AG09309 (cell line): Measurements from ENCODE around the gene RAET1E.
"Not testable (repeated sequence)": the region's sequence is repeated elsewhere in the genome, so short reads cannot be mapped to it uniquely, and the experiment has no call there.

Source experiments
- DNase-seq: peaks from one replicate; pipeline ENCODE4 v3.0.0-alpha.2; 2010; ENCODE audit warnings: low read depth
- H3K4me3 ChIP-seq: 2 replicates; pipeline ENCODE4 v1.5.1; 2011; ENCODE audit warnings: mild to moderate bottlenecking, low read depth, low read length, moderate library complexity; ENCODE audit not compliant: control insufficient read depth
- TF ChIP-seq, protein P1 (sequence below): IDR thresholded peaks from 2 replicates; pipeline ENCODE4 v1.5.1; 2011; ENCODE audit warnings: mild to moderate bottlenecking, low read depth, low read length, inconsistent platforms; ENCODE audit not compliant: insufficient read depth, control insufficient read depth; ENCODE audit errors: missing control alignments

RAET1E gene

DNA sequence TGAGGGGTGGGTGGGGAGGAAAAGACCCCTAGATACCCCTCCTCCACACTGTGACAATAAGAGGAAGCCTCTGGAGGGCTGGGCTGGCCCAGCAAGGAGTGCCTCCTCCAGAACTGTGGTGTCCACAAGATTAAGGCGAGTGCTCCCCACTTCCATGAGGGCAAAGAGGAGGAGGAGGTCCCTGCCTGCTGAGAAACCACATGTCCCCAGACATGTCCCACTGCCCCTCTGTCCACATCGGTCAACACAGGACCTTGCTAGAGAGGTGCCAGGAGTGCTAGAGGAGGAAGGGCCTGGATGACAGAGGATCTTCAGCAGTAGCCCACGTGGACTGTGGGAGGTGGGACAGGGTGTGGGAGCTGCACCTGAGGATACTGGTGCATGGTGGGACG is 21.9 kb upstream of the RAET1E start:
- no peak for DNase-seq
- TF ChIP-seq, protein P1, sequence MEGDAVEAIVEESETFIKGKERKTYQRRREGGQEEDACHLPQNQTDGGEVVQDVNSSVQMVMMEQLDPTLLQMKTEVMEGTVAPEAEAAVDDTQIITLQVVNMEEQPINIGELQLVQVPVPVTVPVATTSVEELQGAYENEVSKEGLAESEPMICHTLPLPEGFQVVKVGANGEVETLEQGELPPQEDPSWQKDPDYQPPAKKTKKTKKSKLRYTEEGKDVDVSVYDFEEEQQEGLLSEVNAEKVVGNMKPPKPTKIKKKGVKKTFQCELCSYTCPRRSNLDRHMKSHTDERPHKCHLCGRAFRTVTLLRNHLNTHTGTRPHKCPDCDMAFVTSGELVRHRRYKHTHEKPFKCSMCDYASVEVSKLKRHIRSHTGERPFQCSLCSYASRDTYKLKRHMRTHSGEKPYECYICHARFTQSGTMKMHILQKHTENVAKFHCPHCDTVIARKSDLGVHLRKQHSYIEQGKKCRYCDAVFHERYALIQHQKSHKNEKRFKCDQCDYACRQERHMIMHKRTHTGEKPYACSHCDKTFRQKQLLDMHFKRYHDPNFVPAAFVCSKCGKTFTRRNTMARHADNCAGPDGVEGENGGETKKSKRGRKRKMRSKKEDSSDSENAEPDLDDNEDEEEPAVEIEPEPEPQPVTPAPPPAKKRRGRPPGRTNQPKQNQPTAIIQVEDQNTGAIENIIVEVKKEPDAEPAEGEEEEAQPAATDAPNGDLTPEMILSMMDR = no peak
- no peak overlapping the region for H3K4me3 ChIP-seq

DNA sequence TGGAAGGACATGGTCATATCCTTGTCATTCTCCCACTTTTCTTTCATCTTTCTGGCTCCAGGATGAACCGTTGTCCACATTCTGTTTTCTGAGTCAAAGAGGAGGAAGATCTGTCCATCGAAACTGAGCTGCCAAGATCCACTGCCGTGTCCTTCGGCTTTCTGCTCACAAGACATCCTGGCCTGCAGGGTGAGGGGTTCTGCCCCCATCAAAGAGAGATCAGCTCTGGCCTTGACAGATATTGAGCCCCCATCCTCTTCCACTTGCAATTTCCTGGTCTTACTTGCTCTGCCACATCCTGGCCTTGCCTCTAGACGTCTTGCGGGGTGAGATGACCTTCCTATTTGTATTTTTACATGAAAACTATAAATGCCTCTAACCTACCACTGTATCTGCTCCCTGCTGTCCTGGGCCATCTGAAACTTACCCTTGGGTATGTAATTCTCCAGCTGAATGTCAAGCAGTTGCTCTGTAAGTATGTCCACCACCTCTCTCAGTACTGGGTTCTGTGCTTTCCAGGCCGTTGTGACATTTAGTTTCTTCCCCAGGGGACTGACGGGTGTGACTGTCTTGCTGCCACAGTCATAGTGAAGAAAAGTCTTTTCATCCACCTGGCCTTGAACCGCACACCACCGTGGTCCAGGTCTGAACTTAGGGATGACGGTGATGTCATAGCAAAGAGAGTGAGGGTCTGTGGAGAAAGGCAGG is 21.4 kb upstream of the RAET1E start:
- DNase-seq, H3K4me3 ChIP-seq: not testable (repeated sequence)

DNA sequence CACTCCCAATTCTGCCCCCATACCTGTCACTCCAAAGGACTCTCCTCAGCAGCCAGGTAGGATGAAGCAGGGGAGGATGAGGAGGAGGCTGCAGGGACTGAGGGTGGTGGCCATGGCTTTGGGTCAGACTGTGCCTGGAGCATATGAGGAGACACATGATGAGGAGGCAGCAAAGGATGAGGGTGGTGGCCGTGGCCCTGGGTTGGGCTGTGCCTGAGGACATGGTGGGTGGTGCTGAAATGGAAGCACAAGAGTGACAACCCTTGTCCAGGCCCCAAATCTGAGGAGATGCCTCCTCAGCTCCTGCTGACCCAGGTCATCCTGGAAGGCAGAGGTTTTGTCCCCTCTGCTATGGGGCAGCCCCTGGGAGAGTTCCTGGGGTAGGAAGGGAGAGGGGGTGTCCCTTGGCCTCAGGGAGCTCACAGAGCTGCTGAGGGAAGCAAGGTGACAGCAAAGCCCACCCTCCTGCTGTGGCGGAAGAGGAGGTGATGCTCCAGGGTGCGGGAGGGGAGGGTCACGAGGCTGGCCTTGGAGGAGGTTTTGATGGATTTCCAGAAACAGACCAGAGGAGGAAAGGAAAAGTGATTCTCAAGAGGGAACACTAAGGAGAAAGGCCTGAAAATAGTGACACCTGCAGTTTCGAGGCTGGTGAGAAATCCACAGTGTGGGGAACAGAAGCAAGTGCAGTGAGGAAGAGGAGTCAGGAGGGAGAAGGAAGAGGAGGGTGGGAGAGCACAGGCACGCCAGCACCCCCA is 20.4 kb upstream of the RAET1E start:
- DNase-seq = no peak
- TF ChIP-seq, protein P1 = no peak
- no peak overlapping the region for H3K4me3 ChIP-seq

DNA sequence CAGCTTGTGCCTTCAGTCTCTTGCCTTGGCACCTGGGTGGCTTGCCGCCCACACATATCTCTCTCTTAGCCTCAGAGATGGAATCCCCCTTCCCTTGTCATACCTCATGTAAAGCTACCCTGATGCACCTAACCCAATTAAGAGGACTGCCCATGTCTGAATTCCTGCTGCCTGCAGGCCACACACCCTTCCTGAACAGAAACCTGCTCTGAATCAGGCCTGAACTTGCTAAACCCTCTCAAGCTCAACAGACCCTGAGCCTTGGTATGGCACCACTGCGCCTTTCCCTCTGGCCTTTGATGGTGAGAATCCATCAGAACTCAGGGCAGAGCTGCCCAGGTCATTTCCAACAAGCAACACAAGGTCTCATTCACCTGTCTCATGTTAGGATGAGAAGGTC is 19.8 kb upstream of the RAET1E start:
- H3K4me3 ChIP-seq = no peak overlapping the region
- TF ChIP-seq, protein P1 = no peak
- no peak for DNase-seq

DNA sequence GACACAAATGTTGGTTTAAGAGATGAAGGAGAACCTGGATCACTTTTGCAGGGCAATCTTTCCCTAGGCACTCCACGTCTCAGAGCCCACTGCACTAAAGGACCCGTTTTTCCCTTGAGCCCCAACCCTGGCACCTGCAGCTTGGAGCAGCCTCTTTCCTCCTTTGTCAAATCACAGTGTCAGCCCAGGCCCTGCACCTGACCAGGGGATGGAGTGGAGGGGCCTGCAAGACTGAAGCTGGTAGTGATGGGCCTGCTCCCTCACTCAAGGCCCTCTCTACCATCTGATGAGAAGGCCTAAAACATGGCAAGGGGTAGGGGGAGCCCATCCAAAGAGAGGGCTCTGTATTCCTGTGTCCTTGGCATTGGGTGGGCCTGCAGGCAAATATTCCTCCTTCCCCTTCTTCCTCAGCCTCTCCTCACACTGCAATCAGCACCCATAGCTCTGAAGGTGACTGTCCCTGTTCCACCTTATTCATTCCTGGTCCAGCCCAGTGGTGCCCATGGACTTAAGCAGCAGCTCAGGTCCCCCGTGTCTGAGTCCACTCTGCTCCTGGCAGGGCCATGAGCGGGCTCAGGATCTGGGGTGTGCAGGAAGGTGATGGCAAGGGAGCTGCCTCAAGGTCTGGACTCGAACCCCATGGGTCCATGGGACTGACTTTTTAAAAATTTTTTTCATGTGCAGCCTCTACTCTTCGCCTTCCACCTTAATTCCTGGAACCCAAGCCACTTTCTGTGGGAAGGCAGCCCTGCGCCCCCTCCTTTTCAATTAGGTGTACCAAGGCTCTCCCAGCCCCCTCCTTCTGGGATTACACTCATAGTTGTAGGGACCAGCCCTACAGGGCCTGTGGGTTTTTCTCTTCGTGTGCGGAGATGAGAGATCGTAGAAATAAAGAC is 18.3 kb upstream of the RAET1E start:
- no peak for DNase-seq
- no peak overlapping the region for H3K4me3 ChIP-seq
- TF ChIP-seq, protein P1 = no peak

DNA sequence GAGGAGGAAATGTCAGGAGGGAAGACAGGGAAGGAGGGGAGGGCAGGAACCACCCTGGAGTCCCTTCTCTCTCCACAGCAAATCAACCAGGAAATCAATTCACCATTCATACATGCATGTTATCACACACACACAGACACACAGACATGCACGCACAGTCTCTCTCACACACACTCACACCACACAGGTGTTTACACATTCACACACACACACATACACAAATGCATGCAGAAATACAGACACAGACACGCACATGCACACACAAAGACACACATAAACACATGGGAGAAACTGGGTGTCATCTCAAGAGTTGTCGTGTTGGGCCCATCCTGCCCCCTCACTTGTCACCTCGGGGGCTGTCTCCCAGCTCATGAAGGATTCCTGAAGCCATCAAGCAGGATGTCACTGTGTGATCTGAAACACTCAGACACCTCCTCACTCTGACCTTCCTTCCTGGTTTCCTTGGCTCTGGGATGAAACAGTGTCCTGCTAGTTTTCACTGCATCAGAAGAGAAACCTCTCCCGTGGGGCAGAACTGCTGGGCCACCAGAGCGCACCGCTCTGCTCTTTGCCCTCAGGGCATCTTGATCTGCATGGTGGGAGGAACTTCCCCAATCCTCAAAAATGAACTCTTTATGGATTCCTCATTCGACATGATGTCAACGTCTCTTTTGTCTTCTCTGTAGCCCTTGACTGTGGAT is 15.8 kb upstream of the RAET1E start:
- no peak overlapping the region for H3K4me3 ChIP-seq
- TF ChIP-seq, protein P1 = no peak
- no peak for DNase-seq
